Neuronal stem cell (in vitro differentiated cells): ENCODE results near the gene CPA3.

ENCODE experiments used
- DNase-seq: peaks from one replicate; pipeline ENCODE4 v3.0.0-alpha.2; 2013; ENCODE audit warnings: low spot score
- H2AFZ ChIP-seq: one replicate; pipeline ENCODE4 v1.6.1; 2013; ENCODE audit warnings: mild to moderate bottlenecking, low read length, inconsistent platforms
- H2AK5ac ChIP-seq: 2 replicates; pipeline ENCODE4 v1.6.1; 2013; ENCODE audit warnings: low read depth, mild to moderate bottlenecking, inconsistent platforms, low read length, moderate library complexity, mixed read lengths
- H2BK120ac ChIP-seq: 2 replicates; pipeline ENCODE4 v1.6.1; 2013; ENCODE audit warnings: low read depth, mild to moderate bottlenecking, inconsistent platforms, low read length, moderate library complexity, mixed read lengths
- H2BK12ac ChIP-seq: one replicate; pipeline ENCODE4 v1.6.1; 2013; ENCODE audit warnings: low read length, inconsistent platforms
- H2BK15ac ChIP-seq: 2 replicates; pipeline ENCODE4 v1.6.1; 2013; ENCODE audit warnings: mild to moderate bottlenecking, low read length, inconsistent platforms, mixed read lengths
- H2BK5ac ChIP-seq: one replicate; pipeline ENCODE4 v1.6.1; 2013; ENCODE audit warnings: inconsistent platforms, mild to moderate bottlenecking, low read length, moderate library complexity
- H3K14ac ChIP-seq: one replicate; pipeline ENCODE4 v1.6.1; 2013; ENCODE audit warnings: low read length, inconsistent platforms
- H3K18ac ChIP-seq: 2 replicates; pipeline ENCODE4 v1.6.1; 2013; ENCODE audit warnings: low read length, inconsistent platforms
- H3K23ac ChIP-seq: 2 replicates; pipeline ENCODE4 v1.6.1; 2013; ENCODE audit warnings: low read depth, mild to moderate bottlenecking, mixed read lengths, low read length, inconsistent platforms; ENCODE audit not compliant: poor library complexity
- H3K27ac ChIP-seq: replicated peaks from 3 replicates; pipeline ENCODE4 v1.5.1; 2013; ENCODE audit warnings: low read length, inconsistent platforms
- H3K27me3 ChIP-seq, 3 experiments: 2 replicates each; pipeline ENCODE4 v1.6.1; 2013; ENCODE audit warnings: low read length in 3 of 3, mild to moderate bottlenecking in 2 of 3, inconsistent platforms in 1 of 3, low read depth in 1 of 3, mixed read lengths in 1 of 3, moderate library complexity in 1 of 3; ENCODE audit not compliant: control insufficient read depth in 3 of 3, insufficient read depth in 3 of 3
- H3K36me3 ChIP-seq, 2 donors: replicated peaks in 1 of 2; 2 replicates each; pipeline ENCODE4 v1.6.1; 2013; ENCODE audit warnings: low read length in 2 of 2; ENCODE audit not compliant: control insufficient read depth in 2 of 2, insufficient read depth in 2 of 2
- H3K4ac ChIP-seq: 2 replicates; pipeline ENCODE4 v1.6.1; 2013; ENCODE audit warnings: inconsistent platforms, mild to moderate bottlenecking, low read length, moderate library complexity
- H3K4me1 ChIP-seq, 2 donors: 1 replicate in 1 of 2; 2 replicates in 1 of 2; pipeline ENCODE4 v1.6.1; 2013; ENCODE audit warnings: low read length in 2 of 2, low read depth in 1 of 2; ENCODE audit not compliant: control insufficient read depth in 2 of 2, insufficient read depth in 1 of 2
- H3K4me2 ChIP-seq: one replicate; pipeline ENCODE4 v1.6.1; 2013; ENCODE audit warnings: mild to moderate bottlenecking, low read length, inconsistent platforms; ENCODE audit not compliant: insufficient read depth, poor library complexity, severe bottlenecking
- H3K4me3 ChIP-seq, 2 donors: 2 replicates each; pipeline ENCODE4 v1.5.1; 2013; ENCODE audit warnings: low read length in 2 of 2, mild to moderate bottlenecking in 2 of 2, inconsistent platforms in 1 of 2, moderate library complexity in 1 of 2
- H3K79me1 ChIP-seq: one replicate; pipeline ENCODE4 v1.6.1; 2013; ENCODE audit warnings: low read depth, mild to moderate bottlenecking, inconsistent platforms, low read length, moderate library complexity
- H3K9ac ChIP-seq: one replicate; pipeline ENCODE4 v1.6.1; 2013; ENCODE audit warnings: mild to moderate bottlenecking, low read depth, low read length, inconsistent platforms; ENCODE audit not compliant: poor library complexity
- H3K9me3 ChIP-seq, 2 donors: replicated peaks in 1 of 2; 2 replicates each; pipeline versions ENCODE3 to v1.6.1; 2013; ENCODE audit warnings: low read length in 2 of 2, mild to moderate bottlenecking in 2 of 2, inconsistent platforms in 1 of 2, low read depth in 1 of 2, mixed read lengths in 1 of 2, moderate library complexity in 1 of 2; ENCODE audit not compliant: control insufficient read depth in 2 of 2, insufficient read depth in 1 of 2
- H4K8ac ChIP-seq: one replicate; pipeline ENCODE4 v1.6.1; 2013; ENCODE audit warnings: low read depth, mild to moderate bottlenecking, inconsistent platforms, low read length, moderate library complexity
- H4K91ac ChIP-seq: one replicate; pipeline ENCODE4 v1.6.1; 2013; ENCODE audit warnings: low read length, low read depth, mild to moderate bottlenecking, inconsistent platforms; ENCODE audit not compliant: poor library complexity
- WGBS, 2 donors: extraction: QIAGEN DNeasy Blood & Tissue Kit; methylation state at CpG; one replicate each; pipeline ENCODE4 v1.1.7; 2013; ENCODE audit warnings: missing lambda C conversion rate in 2 of 2, mixed read lengths in 1 of 2; ENCODE audit not compliant: insufficient read length in 2 of 2, insufficient replicate concordance in 1 of 2; ENCODE audit errors: extremely low coverage in 2 of 2; 5-methylcytosine and 5-hydroxymethylcytosine counted together

CPA3 gene

GRCh38 chr3:148857316-148857715, 7.8 kb upstream of the CPA3 start:
- Histone ChIP-seq H3K36me3 (no peaks in the 10 kb centered on the region), H4K91ac (no peak overlapping the region), H3K79me1 (no peaks in the 10 kb centered on the region), H3K9me3 (no peaks in the 10 kb centered on the region), H3K4me1 (no peaks in the 10 kb centered on the region), H2BK12ac (no peak overlapping the region), H3K14ac (no peak overlapping the region), H2BK15ac (no peak overlapping the region), H3K4me3 (no peak overlapping the region), H2BK120ac (no peak overlapping the region), H3K4me2 (no peak overlapping the region), H3K4ac (no peak overlapping the region), H4K8ac (no peak overlapping the region), H3K27ac (no peak overlapping the region), H3K9ac (no peak overlapping the region), H3K18ac (no peak overlapping the region), H2BK5ac (no peak overlapping the region), H3K23ac (no peak overlapping the region), H3K27me3 (no peaks in the 10 kb centered on the region), H2AK5ac (no peak overlapping the region), H2AFZ (no peak overlapping the region)
- no CpG with 5 or more reads among the region's 4 CpGs for WGBS, 2 donors
- no peak for DNase-seq

- no peak overlapping the region for H2BK120ac ChIP-seq
- H3K4me2 ChIP-seq: no peak overlapping the region
- H2AFZ ChIP-seq: no peak overlapping the region
- DNase-seq: peak; percentile 9
- no peak overlapping the region for H4K8ac ChIP-seq
- no peak overlapping the region for H3K4me3 ChIP-seq
- H3K23ac ChIP-seq: no peak overlapping the region
- no peak overlapping the region for H2AK5ac ChIP-seq
- H3K14ac ChIP-seq: no peak overlapping the region
- no peak overlapping the region for H3K9ac ChIP-seq
- no peak overlapping the region for H2BK15ac ChIP-seq
- no peaks in the 10 kb centered on the region for H3K79me1 ChIP-seq
- peaks cover 0 to 2% (median 0%) of the 10 kb centered on the region in 3 experiments for H3K27me3 ChIP-seq
- no peak overlapping the region for H3K4ac ChIP-seq
- no peak overlapping the region for H3K27ac ChIP-seq
- H3K36me3 ChIP-seq: no peaks in the 10 kb centered on the region
- H3K9me3 ChIP-seq: no peaks in the 10 kb centered on the region
- no peak overlapping the region for H3K18ac ChIP-seq
- H2BK12ac ChIP-seq: no peak overlapping the region
- no peaks in the 10 kb centered on the region for H3K4me1 ChIP-seq
- WGBS, 2 donors: no CpG with 5 or more reads among the region's 1 CpG
- no peak overlapping the region for H4K91ac ChIP-seq
- no peak overlapping the region for H2BK5ac ChIP-seq
These were observed 3.7 kb upstream of the CPA3 start for GRCh38 chr3:148861277-148861869.

GRCh38 chr3:148863297-148863696, 1.8 kb upstream of the CPA3 start:
- Histone ChIP-seq H2AFZ (no peak overlapping the region), H3K36me3 (no peaks in the 10 kb centered on the region), H3K23ac (no peak overlapping the region), H4K91ac (no peak overlapping the region), H2BK12ac (no peak overlapping the region), H3K9me3 (no peaks in the 10 kb centered on the region), H3K4me1 (no peaks in the 10 kb centered on the region), H3K4ac (no peak overlapping the region), H2BK5ac (no peak overlapping the region), H2AK5ac (no peak overlapping the region), H2BK120ac (no peak overlapping the region), H4K8ac (no peak overlapping the region), H3K79me1 (no peaks in the 10 kb centered on the region), H3K18ac (no peak overlapping the region), H3K14ac (no peak overlapping the region), H3K9ac (no peak overlapping the region), H3K4me3 (no peak overlapping the region), H2BK15ac (no peak overlapping the region), H3K27ac (no peak overlapping the region), H3K27me3 (peaks cover 0 to 2% (median 0%) of the 10 kb centered on the region in 3 experiments), H3K4me2 (no peak overlapping the region)
- no CpG with 5 or more reads among the region's 4 CpGs for WGBS, 2 donors
- no peak for DNase-seq

GRCh38 chr3:148863814-148864213, 1.3 kb upstream of the CPA3 start:
- no peak overlapping the region for H2BK15ac ChIP-seq
- no peak overlapping the region for H3K4ac ChIP-seq
- H2AK5ac ChIP-seq: no peak overlapping the region
- H3K9ac ChIP-seq: no peak overlapping the region
- no peak overlapping the region for H3K23ac ChIP-seq
- H3K27me3 ChIP-seq: peaks cover 0 to 2% (median 0%) of the 10 kb centered on the region in 3 experiments
- H3K14ac ChIP-seq: no peak overlapping the region
- H2AFZ ChIP-seq: no peak overlapping the region
- no peak overlapping the region for H3K4me3 ChIP-seq
- no CpG with 5 or more reads among the region's 5 CpGs for WGBS, 2 donors
- H3K4me1 ChIP-seq: no peaks in the 10 kb centered on the region
- H2BK12ac ChIP-seq: no peak overlapping the region
- H3K18ac ChIP-seq: no peak overlapping the region
- no peak for DNase-seq
- no peak overlapping the region for H3K27ac ChIP-seq
- H3K36me3 ChIP-seq: no peaks in the 10 kb centered on the region
- H3K79me1 ChIP-seq: no peaks in the 10 kb centered on the region
- H3K4me2 ChIP-seq: no peak overlapping the region
- no peak overlapping the region for H2BK120ac ChIP-seq
- H4K91ac ChIP-seq: no peak overlapping the region
- H3K9me3 ChIP-seq: no peaks in the 10 kb centered on the region
- no peak overlapping the region for H2BK5ac ChIP-seq
- H4K8ac ChIP-seq: no peak overlapping the region
